ENCODE data around the gene TANGO2. TPM values are rescaled to one million over a fixed set of nuclear protein-coding genes. Genes with fewer than 3 reads are reported as not detected.

The TANGO2 gene
- total RNA-seq, 3 donors from 2014 or later = 17.5 to 29.7 (median 27.6) TPM

DNA sequence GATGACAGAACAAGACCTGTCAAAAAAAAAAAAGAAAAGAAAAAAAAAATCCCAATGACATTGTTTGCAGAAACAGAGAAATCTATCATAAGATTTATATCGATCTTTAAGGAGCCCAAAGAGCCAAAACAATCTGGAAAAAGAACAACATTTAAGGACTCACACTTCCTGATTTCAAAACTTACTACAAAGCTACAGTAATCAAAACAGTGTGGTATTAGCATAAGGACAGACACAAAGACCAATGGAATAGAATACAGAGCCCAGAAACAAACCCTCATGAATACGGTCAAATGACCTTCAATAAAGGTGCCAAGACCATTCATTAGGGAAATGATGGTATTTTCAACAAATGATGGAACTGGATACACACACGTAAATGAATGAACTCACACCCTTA, 16.4 kb upstream of the TANGO2 start:
- intact Hi-C loops (cut with DNase I, micrococcal nuclease) = no loop called here
- H3K4me3 ChIP-seq = no peak overlapping the region
- peaks cover 5% of the 10 kb centered on the region for H3K9me3 ChIP-seq
- TF ChIP-seq, protein P1, sequence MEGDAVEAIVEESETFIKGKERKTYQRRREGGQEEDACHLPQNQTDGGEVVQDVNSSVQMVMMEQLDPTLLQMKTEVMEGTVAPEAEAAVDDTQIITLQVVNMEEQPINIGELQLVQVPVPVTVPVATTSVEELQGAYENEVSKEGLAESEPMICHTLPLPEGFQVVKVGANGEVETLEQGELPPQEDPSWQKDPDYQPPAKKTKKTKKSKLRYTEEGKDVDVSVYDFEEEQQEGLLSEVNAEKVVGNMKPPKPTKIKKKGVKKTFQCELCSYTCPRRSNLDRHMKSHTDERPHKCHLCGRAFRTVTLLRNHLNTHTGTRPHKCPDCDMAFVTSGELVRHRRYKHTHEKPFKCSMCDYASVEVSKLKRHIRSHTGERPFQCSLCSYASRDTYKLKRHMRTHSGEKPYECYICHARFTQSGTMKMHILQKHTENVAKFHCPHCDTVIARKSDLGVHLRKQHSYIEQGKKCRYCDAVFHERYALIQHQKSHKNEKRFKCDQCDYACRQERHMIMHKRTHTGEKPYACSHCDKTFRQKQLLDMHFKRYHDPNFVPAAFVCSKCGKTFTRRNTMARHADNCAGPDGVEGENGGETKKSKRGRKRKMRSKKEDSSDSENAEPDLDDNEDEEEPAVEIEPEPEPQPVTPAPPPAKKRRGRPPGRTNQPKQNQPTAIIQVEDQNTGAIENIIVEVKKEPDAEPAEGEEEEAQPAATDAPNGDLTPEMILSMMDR (IDR thresholded peaks at IDR 0.05) = no peak
- no peaks in the 10 kb centered on the region for H3K4me1 ChIP-seq (ENCODE audit: low read depth)
- DNase-seq (no peak), ATAC-seq (no peak)
- no peaks in the 10 kb centered on the region for H3K36me3 ChIP-seq (ENCODE audit: low read depth)

DNA sequence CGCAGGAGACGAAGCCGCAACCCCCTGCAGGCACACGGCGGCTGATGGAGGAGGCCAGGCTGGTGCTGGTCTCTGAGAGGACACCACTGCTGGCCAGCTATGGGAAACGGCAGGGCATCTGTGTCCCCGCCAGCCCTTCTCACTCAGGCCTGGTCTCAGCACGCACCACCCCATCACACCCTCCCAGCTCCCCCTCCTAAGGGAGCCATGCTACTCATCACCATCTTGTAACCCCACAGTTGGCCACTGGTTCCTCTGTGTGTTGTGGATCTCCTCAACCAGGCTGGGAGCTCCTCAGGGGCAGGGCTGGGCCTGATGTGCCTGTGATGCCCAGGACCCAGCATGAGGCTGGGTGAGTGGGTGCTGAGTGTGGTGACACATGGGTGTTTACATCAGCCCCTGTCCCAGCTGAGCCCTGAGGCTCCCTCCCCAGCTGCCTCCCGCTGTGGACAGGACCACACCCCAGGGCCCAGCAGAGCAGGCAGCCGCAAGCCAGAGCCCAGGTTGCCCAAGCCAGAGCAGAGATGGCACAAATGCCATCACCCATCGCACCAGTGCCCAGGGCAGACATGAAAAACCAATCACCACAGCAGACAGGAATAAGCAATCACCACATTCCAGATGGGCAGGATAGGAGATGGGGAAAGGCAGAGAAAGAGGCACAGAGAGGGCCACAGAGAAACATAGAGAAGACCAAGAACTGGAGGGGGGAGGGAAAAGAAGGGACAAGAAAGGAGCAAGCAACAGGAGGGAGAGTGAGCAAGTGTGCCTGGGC, 12.5 kb upstream of the TANGO2 start:
- Histone ChIP-seq H3K4me3 (no peak overlapping the region), H3K36me3 (ENCODE audit: low read depth) (no peaks in the 10 kb centered on the region), H3K4me1 (ENCODE audit: low read depth) (no peaks in the 10 kb centered on the region), H3K9me3 (peaks cover 3% of the 10 kb centered on the region)
- intact Hi-C loops (cut with DNase I, micrococcal nuclease) = no loop called here
- no peak for ATAC-seq
- TF ChIP-seq, protein P1 (IDR thresholded peaks at IDR 0.05) = no peak
- DNase-seq = peak in 2 of 3 donors; percentile 5 to 29

DNA sequence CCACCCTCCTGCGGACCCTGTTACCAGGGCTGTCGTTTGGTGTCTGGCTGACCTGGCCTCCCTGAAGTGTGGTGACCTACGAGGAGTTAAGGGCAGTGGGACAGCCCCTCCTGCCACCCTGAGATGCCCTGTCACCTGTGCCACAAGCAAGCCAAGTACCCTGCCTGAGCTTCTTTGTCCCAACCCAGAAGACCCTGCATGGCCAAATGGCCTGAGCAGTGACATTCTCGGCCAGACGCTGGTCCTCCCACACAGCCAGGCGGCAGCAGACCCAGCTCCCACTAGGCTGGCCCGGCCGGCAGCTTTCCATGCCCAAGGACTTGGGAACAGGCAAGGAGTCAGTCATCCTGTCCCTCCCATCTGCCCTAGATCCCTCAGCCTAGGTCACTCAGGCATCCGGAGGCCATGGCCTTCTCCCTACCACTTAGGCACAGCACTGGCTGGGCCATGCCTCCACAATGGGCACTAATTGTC, 11.9 kb upstream of the TANGO2 start:
- no peak for ATAC-seq
- intact Hi-C loops (cut with DNase I, micrococcal nuclease) = no loop called here
- peak in 2 of 3 donors; percentile 5 to 34 for DNase-seq
- no peaks in the 10 kb centered on the region for H3K9me3 ChIP-seq
- no peaks in the 10 kb centered on the region for H3K4me1 ChIP-seq (ENCODE audit: low read depth)
- TF ChIP-seq, protein P1 (IDR thresholded peaks at IDR 0.05) = no peak
- no peaks in the 10 kb centered on the region for H3K36me3 ChIP-seq (ENCODE audit: low read depth)
- no peak overlapping the region for H3K4me3 ChIP-seq

DNA sequence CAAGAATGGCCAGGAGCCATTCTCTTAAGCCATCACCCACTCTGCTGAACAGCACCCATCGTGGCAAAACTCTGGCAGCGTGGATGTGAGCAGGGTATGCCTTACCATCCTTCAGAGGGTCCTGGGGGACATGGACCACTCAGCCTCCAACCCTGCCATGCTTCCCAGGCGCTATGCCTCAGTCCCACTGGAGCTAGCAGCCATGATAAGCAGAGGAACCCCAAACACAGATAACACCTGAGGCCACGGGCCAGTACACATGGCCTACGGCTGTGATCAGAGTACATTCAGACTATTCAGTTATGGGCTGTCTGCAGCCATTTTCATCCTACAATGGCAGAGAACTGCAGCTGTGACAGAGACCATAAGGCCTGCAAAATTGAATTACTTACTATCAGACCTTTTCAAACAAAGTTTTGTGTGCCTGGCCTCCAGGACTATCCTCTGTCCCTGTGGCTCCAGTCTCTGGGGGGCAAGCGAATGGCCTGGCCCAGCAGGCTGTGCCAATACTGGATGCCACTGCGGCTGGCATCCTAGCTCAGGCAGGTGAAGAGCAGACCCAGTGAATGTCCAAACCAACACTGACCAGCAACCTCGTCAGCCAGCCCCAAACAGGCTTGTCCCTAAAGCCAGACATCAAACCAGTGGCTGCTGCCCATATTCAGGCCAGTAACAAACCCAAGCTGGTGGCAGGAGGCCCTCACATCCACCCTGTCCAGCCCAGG, 11.2 kb upstream of the TANGO2 start:
- Histone ChIP-seq H3K36me3 (ENCODE audit: low read depth) (no peaks in the 10 kb centered on the region), H3K9me3 (no peaks in the 10 kb centered on the region), H3K4me3 (no peak overlapping the region), H3K4me1 (ENCODE audit: low read depth) (no peaks in the 10 kb centered on the region)
- intact Hi-C loops (cut with DNase I, micrococcal nuclease) = loop anchor here in 1 of 2 donors (5.0 kb wide), 1 partner anchor 37 kb away; no protein-coding TSS in a partner anchor
- ATAC-seq (no peak), DNase-seq (peak in 2 of 3 donors; percentile 3 to 33)
- TF ChIP-seq, protein P1 (IDR thresholded peaks at IDR 0.05) = no peak

DNA sequence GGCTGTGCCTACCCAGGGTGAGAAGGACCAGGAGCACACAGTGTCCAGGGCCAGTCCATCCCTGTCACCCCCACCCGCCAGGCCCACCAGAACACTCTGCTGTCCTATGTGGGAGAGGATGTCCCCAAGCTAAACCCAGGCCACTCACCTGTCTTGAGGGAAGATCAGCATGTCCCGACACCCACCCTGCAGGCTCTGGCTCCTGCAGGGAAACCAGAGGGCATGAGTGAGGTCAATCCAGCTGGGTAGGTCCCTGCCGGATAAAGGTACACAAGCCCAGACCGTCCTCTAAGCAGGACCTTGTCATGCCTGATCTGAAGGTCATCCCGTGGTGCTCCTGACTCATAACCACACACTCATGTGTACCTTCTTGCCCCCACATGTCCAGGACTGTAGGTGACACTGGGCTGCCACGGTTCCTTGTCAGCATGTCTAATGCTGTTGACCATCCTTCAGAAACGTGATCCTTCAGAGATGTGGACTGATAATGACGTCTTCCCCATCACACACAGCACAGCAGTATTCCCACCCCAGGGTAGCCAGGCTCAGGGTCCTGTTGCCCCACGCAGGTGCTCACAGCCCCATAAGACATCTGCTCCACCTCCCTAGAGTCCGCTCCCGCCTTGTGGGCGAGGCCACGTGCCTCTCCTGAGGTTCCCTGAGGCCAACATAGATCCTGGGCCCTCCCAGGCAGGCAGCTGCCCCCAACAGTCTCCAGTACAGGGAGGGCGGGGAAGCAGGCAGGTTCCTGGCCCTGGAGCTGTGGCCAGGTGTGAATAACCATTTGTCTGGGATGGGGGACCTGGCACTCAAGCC, 10.4 kb upstream of the TANGO2 start:
- DNase-seq (peak in 2 of 3 donors; percentile 16 to 22), ATAC-seq (no peak)
- peaks cover 3% of the 10 kb centered on the region for H3K4me1 ChIP-seq (ENCODE audit: low read depth)
- no peak overlapping the region for H3K4me3 ChIP-seq
- intact Hi-C loops (cut with DNase I, micrococcal nuclease) = loop anchor here in 1 of 2 donors (5.0 kb wide), 1 partner anchor 38 kb away; no protein-coding TSS in a partner anchor
- TF ChIP-seq, protein P1 (IDR thresholded peaks at IDR 0.05) = no peak
- no peaks in the 10 kb centered on the region for H3K9me3 ChIP-seq
- no peaks in the 10 kb centered on the region for H3K36me3 ChIP-seq (ENCODE audit: low read depth)

Measured in mucosa of descending colon (tissue), 3 donors.